Activated CD4-positive, alpha-beta T cell treated with anti-CD3 and anti-CD28 coated beads, Interleukin-2, Interleukin-6, amounts not matched to agents 100 ng/mL and 50 ng/mL, durations not matched to agents 16 hours and 8 hours (primary cell): ENCODE results near the gene PLEKHN1.
"Not testable (repeated sequence)": the region's sequence is repeated elsewhere in the genome, so short reads cannot be mapped to it uniquely, and the experiment has no call there.

Source experiments
- DNase-seq: peaks from one replicate; pipeline ENCODE4 v3.0.0-alpha.2; 2020

PLEKHN1 gene

GRCh38 chr1:997713-997992, 31.4 kb downstream of the PLEKHN1 start:
- DNase-seq: no peak

DNA sequence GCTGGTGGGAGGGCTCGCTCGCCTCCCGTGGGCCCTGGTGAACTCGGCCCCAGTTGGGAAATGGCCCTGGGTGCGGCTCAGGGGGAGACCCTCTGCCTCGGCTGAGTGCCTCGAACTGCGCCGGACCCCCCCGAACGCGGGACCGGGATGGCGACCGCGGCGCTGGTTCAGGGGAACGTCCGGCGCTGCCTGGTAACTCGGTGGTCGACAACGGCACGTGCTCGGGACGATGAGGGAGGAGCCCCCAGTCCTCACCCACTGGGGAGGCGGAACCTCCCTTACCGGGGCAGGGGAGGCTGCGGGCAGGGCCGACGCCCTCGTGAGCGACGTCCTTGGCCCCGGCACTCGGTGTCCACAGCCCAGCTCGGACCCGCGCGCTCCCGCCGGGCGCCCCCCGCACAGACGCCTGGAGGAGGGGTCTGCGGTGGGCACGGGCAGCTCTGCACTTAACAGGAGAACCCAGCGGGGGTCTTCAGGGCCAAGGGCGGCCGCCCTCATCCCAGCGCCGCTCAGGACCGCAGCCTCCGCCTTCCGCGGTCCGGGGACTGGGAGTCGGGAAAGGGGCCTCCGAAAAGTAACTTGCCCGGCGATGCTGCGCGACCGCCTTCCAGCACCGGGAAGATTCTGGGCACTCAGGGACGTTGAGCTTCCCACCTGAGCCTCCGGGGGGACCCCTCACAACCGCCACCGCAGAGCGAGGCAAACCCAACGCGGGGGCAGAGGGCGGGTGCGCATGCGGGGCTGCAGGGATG, 31.9 kb downstream of the PLEKHN1 start:
- DNase-seq: no peak

GRCh38 chr1:998745-998994, 32.4 kb downstream of the PLEKHN1 start:
- DNase-seq: no peak

DNA sequence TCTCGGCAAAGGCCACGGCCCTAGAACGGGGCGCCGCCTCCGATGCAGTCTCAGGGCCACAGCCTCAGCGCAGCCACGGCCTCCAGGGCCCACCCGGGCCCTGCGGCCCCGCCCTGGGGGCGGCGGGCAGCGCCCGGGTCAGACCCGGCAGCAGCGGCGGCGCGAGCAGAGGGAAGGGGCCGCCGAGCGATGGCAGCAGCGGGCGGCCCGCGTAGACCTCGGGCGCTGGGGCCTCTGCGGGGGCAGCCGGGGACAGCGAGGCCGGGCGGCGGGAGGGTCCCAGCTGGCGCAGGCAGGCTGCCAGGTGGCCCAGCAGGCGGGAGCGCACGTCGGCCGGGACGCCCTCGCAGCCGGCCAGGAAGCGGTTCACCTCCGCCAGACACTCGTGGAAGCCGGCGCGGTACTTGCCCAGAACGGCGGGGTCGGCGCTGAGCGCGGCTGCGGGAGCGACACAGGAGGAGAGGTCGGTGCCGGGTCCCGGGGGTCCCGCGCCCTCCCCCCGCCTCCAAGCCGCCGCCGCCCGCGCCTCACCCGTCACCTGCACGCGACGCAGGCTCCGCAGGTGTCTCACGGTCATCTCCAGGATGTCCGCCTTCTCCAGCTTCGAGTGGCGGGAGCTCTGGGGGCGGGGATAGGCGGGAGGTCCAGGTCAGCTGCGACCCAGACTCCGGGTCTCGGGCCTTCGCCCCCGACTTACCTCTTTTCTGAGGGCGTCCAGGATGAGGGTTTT, 32.9 kb downstream of the PLEKHN1 start:
- DNase-seq: no peak

GRCh38 chr1:999725-1000356, 33.6 kb downstream of the PLEKHN1 start, which contains the start of gene HES4:
HES4 (minus strand) TSS chr1:1000097; CDS start chr1:999973, 124 bp downstream.
- DNase-seq: peak; percentile 64

GRCh38 chr1:1000357-1001056, 34.2 kb downstream of the PLEKHN1 start:
- DNase-seq: peak; percentile 63

DNA sequence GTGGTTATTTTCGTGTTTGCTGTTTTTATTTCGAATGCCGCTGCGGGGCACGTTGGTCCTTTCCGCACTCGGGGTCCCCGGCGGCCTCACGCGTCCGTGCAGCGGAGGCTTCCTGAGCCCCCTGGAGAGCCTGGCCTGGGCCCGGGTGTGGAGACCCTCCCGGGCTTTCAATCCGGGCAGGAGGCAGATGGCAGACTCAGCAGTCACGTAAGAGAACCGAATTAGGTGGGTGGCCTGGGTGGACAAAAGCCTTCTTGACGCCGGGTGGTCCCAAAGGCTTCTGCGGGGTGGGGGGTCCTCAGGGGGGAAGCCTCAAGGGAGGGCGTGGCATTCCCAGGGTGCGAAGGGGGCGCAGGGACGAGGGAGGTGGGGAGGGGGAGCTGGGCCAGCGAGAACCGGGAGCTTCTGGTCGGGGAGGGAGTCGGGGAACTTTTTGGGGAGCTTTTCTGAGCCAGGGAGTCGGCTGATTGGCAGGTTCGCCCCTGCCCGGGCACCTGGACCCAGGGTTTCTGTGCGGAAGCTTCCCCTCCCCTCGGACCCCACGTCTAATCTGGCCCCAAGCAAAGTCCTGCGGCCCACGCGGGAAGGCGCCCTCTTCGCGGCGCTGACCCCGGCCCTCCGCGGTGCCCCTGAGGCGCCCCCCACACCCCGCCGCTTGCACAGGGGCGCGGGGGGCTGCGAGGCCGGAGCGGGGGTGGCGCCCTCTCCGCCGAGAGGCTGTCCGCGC, 34.9 kb downstream of the PLEKHN1 start:
- no peak for DNase-seq

- no peak for DNase-seq
These were observed 37.5 kb downstream of the PLEKHN1 start for GRCh38 chr1:1003618-1004419.

- DNase-seq: no peak
These were observed 38.1 kb downstream of the PLEKHN1 start for GRCh38 chr1:1004420-1004779.

- no peak for DNase-seq
These were observed 38.8 kb downstream of the PLEKHN1 start for GRCh38 chr1:1004780-1005697.

DNA sequence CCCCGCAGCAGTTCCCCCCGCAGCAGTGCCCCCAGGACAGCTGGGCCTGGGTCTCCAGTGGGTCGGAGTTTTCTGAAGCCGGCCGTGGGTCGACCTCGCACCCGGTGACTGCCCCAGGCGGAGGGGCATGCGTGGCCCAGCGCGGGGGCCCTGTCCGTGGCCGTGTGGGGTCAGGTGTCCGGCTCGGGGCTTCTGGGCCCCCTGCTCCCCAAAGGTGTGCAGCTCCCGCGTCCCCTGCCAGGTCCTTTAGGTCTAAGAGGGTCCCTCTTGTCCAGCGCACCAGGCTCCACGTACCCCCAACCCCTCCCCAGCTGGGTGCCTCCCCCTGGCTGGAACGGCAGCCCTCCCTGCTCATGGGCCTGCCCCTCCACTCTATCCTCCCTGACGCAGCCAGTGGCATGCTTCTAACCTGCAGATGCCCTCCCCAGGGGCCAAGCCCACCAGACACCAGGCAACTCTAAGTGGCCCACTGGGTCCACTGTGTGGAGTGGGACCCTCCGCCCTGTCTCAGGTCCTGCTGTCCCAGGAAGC, 39.6 kb downstream of the PLEKHN1 start:
- DNase-seq: no peak

- DNase-seq: no peak
These were observed 40.2 kb downstream of the PLEKHN1 start for GRCh38 chr1:1006305-1007159.

GRCh38 chr1:1010131-1010530, 43.8 kb downstream of the PLEKHN1 start:
- DNase-seq: not testable (repeated sequence)

- no peak for DNase-seq
These were observed 45.2 kb downstream of the PLEKHN1 start for GRCh38 chr1:1011396-1011949.

GRCh38 chr1:1012736-1013104, 46.4 kb downstream of the PLEKHN1 start:
- not testable (repeated sequence) for DNase-seq

DNA sequence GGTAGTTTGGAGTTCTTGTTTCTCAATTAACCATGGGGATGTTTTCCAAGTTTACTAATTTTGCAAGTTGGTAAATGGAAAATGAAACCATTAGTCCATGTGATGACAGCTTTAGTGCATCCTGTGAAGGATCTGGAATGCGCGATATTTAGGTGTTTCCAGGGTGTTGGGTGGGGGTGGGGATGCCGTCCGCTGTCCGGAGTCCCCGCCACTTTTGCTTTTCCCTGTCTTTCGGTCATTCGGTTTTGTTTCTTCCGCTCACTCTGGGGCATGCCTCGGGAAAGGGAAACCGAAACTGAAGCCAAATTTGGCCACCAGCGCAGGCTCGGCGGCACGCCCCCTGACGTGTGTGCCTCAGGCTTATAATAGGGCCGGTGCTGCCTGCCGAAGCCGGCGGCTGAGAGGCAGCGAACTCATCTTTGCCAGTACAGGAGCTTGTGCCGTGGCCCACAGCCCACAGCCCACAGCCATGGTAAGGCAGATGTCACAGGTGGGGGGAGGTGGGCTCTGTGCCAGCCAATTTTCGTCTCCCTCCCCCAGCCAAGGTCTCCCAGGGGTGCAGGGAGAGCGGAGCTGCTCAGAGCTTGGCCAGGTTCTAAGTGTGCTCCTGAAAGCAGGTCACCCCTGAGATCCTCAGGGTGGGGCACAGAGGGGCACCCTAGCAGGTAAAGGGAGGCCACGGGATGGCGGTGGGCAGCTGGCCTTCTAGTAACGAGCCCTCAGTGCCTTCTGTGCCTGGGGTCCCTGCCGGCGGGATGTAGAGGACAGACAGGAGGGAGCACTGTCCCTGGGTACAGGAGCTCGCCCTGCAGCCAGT, 47.0 kb downstream of the PLEKHN1 start, which contains the start of gene ISG15:
Gene ISG15 (plus strand): TSS at position 393 of the 817 bp plus-strand sequence. CDS start 77 bp downstream, at position 470.
- DNase-seq: peak; percentile 92

DNA sequence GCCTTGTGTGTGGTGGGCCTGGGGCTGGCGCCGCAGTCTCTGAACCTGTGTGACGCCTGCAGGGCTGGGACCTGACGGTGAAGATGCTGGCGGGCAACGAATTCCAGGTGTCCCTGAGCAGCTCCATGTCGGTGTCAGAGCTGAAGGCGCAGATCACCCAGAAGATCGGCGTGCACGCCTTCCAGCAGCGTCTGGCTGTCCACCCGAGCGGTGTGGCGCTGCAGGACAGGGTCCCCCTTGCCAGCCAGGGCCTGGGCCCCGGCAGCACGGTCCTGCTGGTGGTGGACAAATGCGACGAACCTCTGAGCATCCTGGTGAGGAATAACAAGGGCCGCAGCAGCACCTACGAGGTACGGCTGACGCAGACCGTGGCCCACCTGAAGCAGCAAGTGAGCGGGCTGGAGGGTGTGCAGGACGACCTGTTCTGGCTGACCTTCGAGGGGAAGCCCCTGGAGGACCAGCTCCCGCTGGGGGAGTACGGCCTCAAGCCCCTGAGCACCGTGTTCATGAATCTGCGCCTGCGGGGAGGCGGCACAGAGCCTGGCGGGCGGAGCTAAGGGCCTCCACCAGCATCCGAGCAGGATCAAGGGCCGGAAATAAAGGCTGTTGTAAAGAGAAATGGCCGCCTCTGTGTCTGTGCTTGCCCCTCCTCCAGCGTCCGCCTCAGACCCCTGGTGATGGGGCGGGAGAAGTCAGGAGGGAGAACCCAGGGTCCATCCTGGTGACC, 47.8 kb downstream of the PLEKHN1 start:
- DNase-seq: no peak
